NCI-H82 treated with DMSO at 0.1 percent for 48 hours (cell line): ENCODE results near the gene CPNE4.
A peak's percentile ranks its signal among the peaks of the same experiment; 100 is the strongest.

ENCODE experiments used
- DNase-seq: peaks from one replicate; lab custom pipeline; 2025; ENCODE audit not compliant: unreplicated experiment; lab: John Stamatoyannopoulos, UW

CPNE4 gene

DNA sequence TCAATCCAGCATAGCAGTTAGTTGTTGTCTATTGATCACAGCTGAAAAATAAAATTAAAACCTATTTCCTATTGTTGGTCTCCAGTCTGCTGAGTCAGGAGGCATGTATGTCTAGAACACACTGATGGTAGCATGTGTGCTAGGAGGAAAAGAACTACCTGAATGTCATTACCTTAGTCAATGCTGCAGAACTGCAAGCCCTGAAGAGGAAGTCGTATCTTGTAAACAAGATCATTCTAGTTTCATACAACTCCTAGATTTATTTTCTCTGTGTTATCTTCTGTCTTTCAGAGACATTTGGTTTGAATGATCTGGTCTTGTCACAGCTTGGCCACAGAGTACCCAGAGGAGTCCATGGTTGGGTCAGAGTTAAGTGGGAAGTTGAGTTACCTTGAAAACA is 422.1 kb downstream of the CPNE4 start:
- no peak for DNase-seq

- DNase-seq: no peak
These were observed 424.6 kb downstream of the CPNE4 start for GRCh38 chr3:131610174-131610573.

GRCh38 chr3:131608741-131609140 is 426.1 kb downstream of the CPNE4 start:
- DNase-seq: no peak

GRCh38 chr3:131608296-131608695 is 426.5 kb downstream of the CPNE4 start:
- no peak for DNase-seq

DNA sequence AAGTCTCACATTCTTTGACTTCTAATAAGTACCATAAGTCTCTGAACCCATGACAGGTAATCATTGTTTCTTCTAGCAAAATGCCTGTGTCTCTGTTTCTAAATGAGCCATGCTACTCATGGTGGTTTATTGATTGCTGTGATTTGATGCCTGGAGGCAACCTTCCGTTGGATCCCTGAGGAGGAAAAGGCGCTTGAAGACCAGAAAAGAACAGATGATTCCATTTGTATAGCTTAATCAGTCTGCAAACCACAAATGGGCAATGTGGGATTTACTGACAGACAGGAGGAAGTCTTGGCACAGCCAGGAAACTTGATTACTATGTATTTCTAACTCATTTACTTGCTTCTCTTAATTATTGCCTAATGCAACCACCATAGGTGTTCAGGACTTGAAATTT is 428.9 kb downstream of the CPNE4 start:
- DNase-seq: no peak

- DNase-seq: no peak
These were observed 432.6 kb downstream of the CPNE4 start for GRCh38 chr3:131602011-131602779.

- DNase-seq: no peak
These were observed 437.0 kb downstream of the CPNE4 start for GRCh38 chr3:131597816-131598215.

GRCh38 chr3:131596884-131597283 is 437.9 kb downstream of the CPNE4 start:
- peak; percentile 30 for DNase-seq

DNA sequence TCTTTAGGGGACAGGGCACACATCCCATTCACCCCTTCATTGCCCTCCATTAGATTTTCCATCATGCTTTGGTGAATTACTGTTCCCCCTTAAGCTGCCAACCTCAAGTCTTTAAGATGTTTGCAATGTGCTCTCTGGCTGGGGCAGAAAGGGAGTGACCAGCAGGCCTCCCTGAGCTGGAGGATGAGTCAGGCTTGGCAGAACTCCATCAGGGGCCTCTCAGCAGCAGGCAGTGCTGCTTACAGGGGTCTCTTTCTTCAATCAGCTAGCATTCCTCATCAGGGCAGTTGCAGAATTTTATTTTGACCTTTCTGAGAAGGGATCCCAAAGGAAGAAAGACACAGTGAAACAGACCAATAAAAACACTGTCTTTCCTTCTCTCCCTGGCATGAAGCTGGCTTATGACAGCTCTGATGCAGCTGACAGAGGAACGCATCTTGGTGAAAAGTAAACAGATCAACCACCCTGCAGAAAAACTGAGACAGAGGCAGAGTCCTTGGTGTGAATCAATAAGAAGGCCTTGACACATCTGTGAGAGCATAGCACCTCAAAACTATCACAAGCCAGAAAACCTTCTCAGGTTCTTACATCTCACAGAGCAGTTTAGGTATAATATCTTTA is 443.3 kb downstream of the CPNE4 start:
- DNase-seq: no peak

DNA sequence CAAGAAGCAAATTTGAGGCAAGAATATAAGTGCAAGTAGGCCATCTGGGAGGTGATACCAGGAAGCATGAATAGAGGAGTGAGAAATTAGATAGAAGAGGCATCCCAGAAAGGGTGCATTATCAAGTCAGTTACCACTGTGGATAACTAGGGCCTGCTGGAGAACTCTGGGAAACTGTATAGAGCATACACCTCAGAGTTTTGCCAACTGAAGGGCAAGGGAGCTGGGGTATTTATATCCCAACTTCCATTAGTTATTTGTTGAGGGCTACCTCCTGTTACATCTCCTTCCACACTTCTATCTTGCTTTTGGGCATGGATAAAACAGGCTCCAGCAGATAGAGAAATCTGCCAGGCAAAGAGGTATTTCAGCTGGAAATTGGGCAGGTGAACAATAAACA is 448.5 kb downstream of the CPNE4 start:
- DNase-seq: no peak

DNA sequence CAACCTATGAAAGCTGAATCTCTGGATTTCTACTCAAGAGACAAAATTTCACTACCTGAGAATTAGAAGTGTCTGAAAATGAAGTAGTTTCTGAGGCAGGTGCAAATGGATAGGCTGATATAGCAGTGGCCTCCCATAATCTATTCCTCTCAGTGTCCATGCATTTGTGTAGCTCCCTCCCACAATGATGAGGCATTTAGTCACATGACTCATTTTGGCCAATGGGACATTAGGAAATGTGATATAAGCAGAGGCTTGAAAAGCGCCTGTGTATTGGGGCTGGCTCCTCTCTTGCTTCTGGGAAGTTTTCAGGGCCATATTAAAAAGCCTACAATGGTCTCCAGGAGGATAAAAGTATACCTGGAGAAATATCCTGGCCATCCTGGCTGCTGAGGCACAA is 452.4 kb downstream of the CPNE4 start:
- DNase-seq: no peak

GRCh38 chr3:131568460-131568859 is 466.4 kb downstream of the CPNE4 start:
- DNase-seq: no peak

- no peak for DNase-seq
These were observed 470.0 kb downstream of the CPNE4 start for GRCh38 chr3:131564812-131565211.

GRCh38 chr3:131561511-131561910 is 473.3 kb downstream of the CPNE4 start:
- no peak for DNase-seq

DNA sequence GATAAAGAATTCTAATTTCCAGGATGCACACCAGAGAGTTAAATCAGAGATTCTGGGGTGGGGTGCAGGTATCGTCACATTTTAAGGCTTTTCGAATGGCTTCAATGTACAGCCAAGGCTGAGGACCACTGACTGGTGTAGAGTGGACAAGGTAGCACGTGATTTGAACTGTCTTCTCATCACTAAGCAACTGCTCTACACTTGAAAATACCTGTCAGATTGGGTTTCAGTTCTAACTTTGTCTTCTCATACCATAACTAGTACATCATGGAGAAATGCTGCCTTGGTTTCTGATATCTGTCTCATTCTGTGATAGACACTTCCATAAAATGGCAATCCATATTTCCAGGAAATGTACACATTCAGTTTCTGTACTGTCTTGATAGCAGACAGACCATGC is 474.0 kb downstream of the CPNE4 start:
- no peak for DNase-seq

DNA sequence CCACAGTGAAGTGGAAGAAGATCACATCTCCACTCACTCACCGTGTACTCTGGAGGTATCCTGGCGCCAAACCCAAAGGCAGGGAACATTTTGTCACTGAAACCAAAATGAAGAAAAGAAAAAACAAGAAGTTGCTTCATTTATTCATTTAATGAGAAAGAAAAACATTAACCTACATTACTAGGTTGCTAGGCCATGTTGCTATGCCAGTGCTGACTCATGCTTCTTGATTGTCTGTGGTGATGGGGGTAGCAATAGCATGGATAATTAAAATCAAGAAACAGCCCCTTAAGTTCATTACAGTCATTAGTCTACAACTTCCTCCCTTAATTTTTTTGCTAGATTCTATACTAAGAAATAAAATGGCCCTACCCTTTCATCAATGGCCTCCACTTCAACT is 479.4 kb downstream of the CPNE4 start:
- no peak for DNase-seq

GRCh38 chr3:131553495-131554247 is 481.1 kb downstream of the CPNE4 start:
- no peak for DNase-seq

DNA sequence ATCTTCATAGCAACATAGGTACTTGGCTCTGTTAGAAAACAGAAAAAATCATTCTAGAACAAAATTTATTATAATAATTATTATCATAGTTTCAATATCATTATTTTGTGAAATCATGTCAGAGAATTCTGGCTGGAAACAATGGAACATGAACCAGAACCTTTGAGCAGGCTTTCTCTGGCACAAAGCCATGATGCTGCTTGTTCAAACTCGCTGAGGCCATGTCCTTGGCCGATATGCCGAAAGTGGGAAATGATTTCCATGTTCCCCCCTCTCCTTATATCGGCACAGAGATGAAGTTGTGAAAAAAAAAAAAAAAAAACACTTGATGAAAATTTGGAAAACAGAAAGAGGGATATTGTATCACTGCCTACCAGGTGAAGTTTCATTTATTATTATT is 483.1 kb downstream of the CPNE4 start:
- DNase-seq: no peak

DNA sequence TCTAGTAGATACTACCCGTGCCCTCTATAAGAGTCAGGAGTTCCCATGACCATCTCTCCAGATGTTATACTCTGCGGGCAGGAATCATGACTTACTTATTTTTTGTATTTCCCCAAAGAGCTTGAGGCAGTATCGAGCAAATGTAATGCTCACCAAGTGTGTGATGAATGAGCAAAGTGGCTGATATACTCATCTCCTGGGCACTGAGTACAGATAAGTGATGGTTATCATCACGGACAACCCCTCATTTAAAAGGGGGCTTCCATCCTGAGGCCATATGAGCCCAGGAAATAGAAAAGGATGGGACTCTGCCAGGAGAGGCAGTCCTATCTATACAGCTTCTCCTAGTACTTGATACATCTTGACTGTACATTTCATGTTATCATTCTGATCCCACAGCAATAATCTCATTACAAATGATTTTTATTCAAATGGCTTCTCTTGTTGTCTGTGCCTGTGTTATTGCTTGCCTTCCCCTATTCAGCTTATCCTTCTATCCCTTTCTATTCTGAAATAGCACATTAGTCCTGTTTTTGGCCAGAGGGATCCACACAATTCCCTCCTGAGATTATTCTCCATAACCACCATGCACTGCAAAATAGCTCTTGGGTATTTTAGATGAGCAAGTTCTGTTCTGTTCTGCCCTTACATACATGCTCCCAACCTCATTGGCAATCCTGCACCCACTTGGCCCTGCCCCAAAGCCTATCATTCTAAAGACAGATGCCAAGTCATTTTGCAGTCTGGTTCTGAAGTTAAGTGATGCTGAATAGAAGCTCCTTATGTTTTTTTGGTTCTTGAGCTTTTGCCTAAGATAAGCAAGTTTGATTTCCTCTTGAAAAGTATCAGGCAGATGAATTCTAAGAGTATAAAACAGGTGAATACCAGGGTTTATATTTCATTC is 484.0 kb downstream of the CPNE4 start:
- no peak for DNase-seq

DNA sequence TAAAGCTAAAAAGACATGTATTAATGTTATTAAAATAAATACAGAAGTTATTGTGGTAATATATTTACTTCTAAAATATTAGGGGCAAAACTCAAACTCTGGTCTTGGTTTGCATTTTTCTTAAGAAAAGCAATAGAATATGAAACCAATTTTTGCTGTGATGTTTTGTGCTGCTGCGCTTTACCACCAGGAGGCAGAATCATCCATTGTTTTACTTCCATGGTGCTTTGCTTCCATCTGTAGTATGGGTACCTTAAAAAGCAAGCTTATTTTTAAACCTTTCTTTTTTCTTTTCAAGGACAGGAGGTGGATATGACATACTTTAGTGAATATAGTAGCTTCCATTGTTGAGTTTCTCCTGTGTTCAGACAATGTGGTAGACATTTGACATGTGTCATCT is 485.5 kb downstream of the CPNE4 start:
- DNase-seq: no peak

GRCh38 chr3:131547585-131547984 is 487.2 kb downstream of the CPNE4 start:
- DNase-seq: no peak
